K562 (cell line): ENCODE measurements around the gene MPC2. TPM values are rescaled to one million over a fixed set of nuclear protein-coding genes. Genes with fewer than 3 reads are reported as not detected.

Experiments used
- ATAC-seq: fragments of 200-7000 bp; cut with Tn5 transposase; 3 replicates; pipeline ENCODE4 v1.9.1; 2020; ENCODE audit warnings: moderate library complexity
- BruUV-seq: library from RNA; stranded (reverse); fragments of 400-500 nt; replicated peaks from 2 replicates; lab custom pipeline; 2021; lab: Mats Ljungman, UMichigan
- CTCF ChIA-PET: fragments of 300-600 bp; formaldehyde crosslinking; extraction: SDS; loops from one replicate; lab custom pipeline; 2021; ENCODE audit warnings: low intra/inter-chr PET ratio; lab: Yijun Ruan, JAX
- POLR2A ChIA-PET: fragments of 300-600, 350-650 bp; sonication (Branson Sonifier 250); formaldehyde crosslinking; extraction: SDS; loops from one replicate; lab custom pipeline; 2021; ENCODE audit warnings: antibody characterized with exemption, inconsistent platforms; lab: Yijun Ruan, JAX
- DNase-seq, 4 experiments: peaks; one replicate each; pipeline versions ENCODE4 v3.0.0 to v3.0.0-alpha.2; 2011 to 2018; ENCODE audit warnings: low spot score in 3 of 4, mixed read lengths in 3 of 4; ENCODE audit errors: extremely low read depth in 1 of 4
- FAIRE-seq: peaks from 2 replicates; lab custom pipeline; 2011; peaks lifted over from hg19 to GRCh38; lab: Jason Lieb, UNC
- H2AFZ ChIP-seq: 2 replicates; pipeline ENCODE4 v1.6.0; 2011; ENCODE audit warnings: low read depth, low read length, control low read depth, inconsistent platforms
- H3K27ac ChIP-seq: fragments of 200-600 bp; 3 replicates; pipeline ENCODE4 v1.8.0; 2011; ENCODE audit warnings: low read depth, mild to moderate bottlenecking, control low read depth, inconsistent platforms, low read length, moderate library complexity, mixed read lengths; ENCODE audit errors: extremely low read depth
- H3K27me3 ChIP-seq, 2 experiments: fragments of 300-600 bp in 1 of 2; 2 replicates in 1 of 2; 3 replicates in 1 of 2; pipeline versions ENCODE4 v1.6.0 to v1.8.0; 2011; ENCODE audit warnings: inconsistent platforms in 2 of 2, low read length in 2 of 2, mild to moderate bottlenecking in 1 of 2, mixed read lengths in 1 of 2, moderate library complexity in 1 of 2; ENCODE audit not compliant: control insufficient read depth in 2 of 2, insufficient read depth in 2 of 2
- H3K36me3 ChIP-seq: fragments of 300-600 bp; 3 replicates; pipeline ENCODE4 v1.8.0; 2011; ENCODE audit warnings: mild to moderate bottlenecking, low read length, inconsistent platforms; ENCODE audit not compliant: control insufficient read depth, insufficient read depth
- H3K4me1 ChIP-seq, 2 experiments: fragments of 200-600 bp in 1 of 2; replicated peaks in 1 of 2; 2 replicates in 1 of 2; 3 replicates in 1 of 2; pipeline versions ENCODE4 v1.5.1 to v1.8.0; 2011; ENCODE audit warnings: inconsistent platforms in 2 of 2, low read length in 2 of 2, mild to moderate bottlenecking in 1 of 2, mixed read lengths in 1 of 2, moderate library complexity in 1 of 2; ENCODE audit not compliant: control insufficient read depth in 2 of 2, insufficient read depth in 2 of 2
- H3K4me2 ChIP-seq: 2 replicates; pipeline ENCODE4 v1.6.1; 2011; ENCODE audit warnings: low read length, control low read depth, inconsistent platforms, mixed read lengths; ENCODE audit not compliant: insufficient read depth
- H3K4me3 ChIP-seq: fragments of 200-600 bp; sonication (generic), shearing (Covaris generic); 2 replicates; pipeline ENCODE4 v1.5.1; 2016; ENCODE audit warnings: control low read depth, inconsistent platforms
- H3K79me2 ChIP-seq: fragments of 200-600 bp; 3 replicates; pipeline ENCODE4 v1.8.0; 2011; ENCODE audit warnings: low read length, inconsistent platforms; ENCODE audit not compliant: control insufficient read depth, insufficient read depth
- H3K9ac ChIP-seq, 2 experiments: 2 replicates each; pipeline versions ENCODE4 v1.6.0 to v1.6.1; 2011; ENCODE audit warnings: low read depth in 2 of 2, low read length in 2 of 2, control low read depth in 1 of 2, inconsistent platforms in 1 of 2, mild to moderate bottlenecking in 1 of 2, mixed read lengths in 1 of 2; ENCODE audit not compliant: insufficient read depth in 1 of 2
- H3K9me1 ChIP-seq: one replicate; pipeline ENCODE4 v1.6.0; 2011; ENCODE audit warnings: inconsistent platforms, mild to moderate bottlenecking, low read length, moderate library complexity; ENCODE audit not compliant: control insufficient read depth, insufficient read depth
- H3K9me3 ChIP-seq: replicated peaks from 2 replicates; pipeline ENCODE4 v1.5.1; 2011; ENCODE audit warnings: low read depth, low read length, inconsistent platforms; ENCODE audit not compliant: control insufficient read depth, insufficient read depth
- H4K20me1 ChIP-seq: replicated peaks from 2 replicates; pipeline ENCODE4 v1.6.1; 2011; ENCODE audit warnings: low read length, inconsistent platforms, mixed read lengths; ENCODE audit not compliant: control insufficient read depth, insufficient read depth
- CEBPG ChIP-seq, 3 experiments: fragments of 200-800 bp in 1 of 3; sonication (Bioruptor generic) in 1 of 3; sonication (generic) in 1 of 3; formaldehyde crosslinking in 1 of 3; IDR thresholded peaks in 2 of 3; conservative IDR thresholded peaks in 1 of 3; 2 replicates each; pipeline versions ENCODE4 v1.6.1 to v1.8.0; 2016 to 2022; ENCODE audit warnings: missing compliant biosample characterization in 2 of 3, missing genetic modification characterization in 2 of 3, mild to moderate bottlenecking in 1 of 3, missing genetic modification reagents in 1 of 3
- GATAD2A ChIP-seq: fragments of 450-650 bp; IDR thresholded peaks from 2 replicates; pipeline ENCODE4 v1.6.1; 2017
- HMG20B ChIP-seq: fragments of 250-450 bp; sonication (Bioruptor Pico); IDR thresholded peaks from 2 replicates; pipeline ENCODE4 v1.5.0; 2021; ENCODE audit warnings: mild to moderate bottlenecking
- KAT7 ChIP-seq: sonication (generic); formaldehyde crosslinking; IDR thresholded peaks from 2 replicates; pipeline ENCODE4 v1.8.0; 2022; ENCODE audit warnings: missing genetic modification reagents, mild to moderate bottlenecking, borderline replicate concordance
- KLF13 ChIP-seq: fragments of 450-650 bp; IDR thresholded peaks from 2 replicates; pipeline ENCODE4 v1.6.1; 2016; ENCODE audit warnings: missing genetic modification characterization, low read depth, mild to moderate bottlenecking, missing compliant biosample characterization, moderate library complexity, borderline replicate concordance
- MAFK ChIP-seq: IDR thresholded peaks from 2 replicates; pipeline ENCODE4 v1.6.1; 2011; ENCODE audit warnings: low read length, improper control_type of control experiment
- MCM3 ChIP-seq: fragments of 450-650 bp; IDR thresholded peaks from 2 replicates; pipeline ENCODE4 v1.6.1; 2016
- MCM5 ChIP-seq: fragments of 450-650 bp; IDR thresholded peaks from 2 replicates; pipeline ENCODE4 v1.6.1; 2016; ENCODE audit warnings: low read depth
- NFE2L1 ChIP-seq: fragments of 450-650 bp; IDR thresholded peaks from 2 replicates; pipeline ENCODE4 v1.6.1; 2016; ENCODE audit warnings: missing genetic modification characterization, low read depth, mild to moderate bottlenecking, missing compliant biosample characterization, moderate library complexity, borderline replicate concordance
- ZNF436 ChIP-seq: fragments of 250-450, 450-650 bp; sonication (Bioruptor Pico); formaldehyde crosslinking; IDR thresholded peaks from 2 replicates; pipeline ENCODE4 v1.7.0; 2020; ENCODE audit warnings: mild to moderate bottlenecking
- ZNF764 ChIP-seq: fragments of 250-450 bp; sonication (Bioruptor Pico); IDR thresholded peaks from 2 replicates; pipeline ENCODE4 v1.4.0; 2020; ENCODE audit warnings: low read depth, mild to moderate bottlenecking, moderate library complexity
- WGBS: fragments of 100-300 bp; shearing (Covaris generic); methylation state at CpG from one replicate; pipeline ENCODE4 v1.1.6; 2016; ENCODE audit warnings: low coverage, mixed read lengths; ENCODE audit not compliant: insufficient coverage; ENCODE audit errors: missing lambda C conversion rate; 5-methylcytosine and 5-hydroxymethylcytosine counted together
- in situ Hi-C: fragments of 300-500 bp; cut with MboI; formaldehyde crosslinking; loops from 4 replicates; pipeline ENCODE4 v1.15.0; 2018; ENCODE audit warnings: inconsistent platforms, mixed read lengths
- intact Hi-C: fragments of 100-400 bp; cut with micrococcal nuclease; formaldehyde crosslinking; loops from 2 replicates; pipeline ENCODE4 v1.14.2; 2022
- polyA plus RNA-seq, 8 experiments: library from polyadenylated mRNA; depleted of rRNA in 4 of 8; stranded (reverse) in 5 of 8; unstranded in 3 of 8; fragments of >200 nt; fragmentation: Nextera tagmentation in 2 of 8; fragmentation: Illumina TruSeq in 1 of 8; extraction: Ambion mirVana in 2 of 8; extraction: Trizol in 1 of 8; gene quantifications; 2 replicates each; pipeline versions ENCODE4 v1.2.1 to v1.2.3, GENCODE V29; 2011 to 2014; ENCODE audit warnings: inconsistent platforms in 1 of 8, missing spikeins in 1 of 8
- total RNA-seq, 7 experiments: library from RNA; depleted of rRNA in 6 of 7; stranded (reverse); fragments of >200 nt in 6 of 7; fragmentation: Illumina TruSeq in 2 of 7; extraction: Trizol in 2 of 7; gene quantifications; 2 replicates each; pipeline versions ENCODE4 v1.2.1 to v1.2.3, GENCODE V29; 2011 to 2021; ENCODE audit warnings: low replicate concordance in 1 of 7
- TF ChIP-seq, protein P1 (sequence below): fragments of 450-650 bp; formaldehyde crosslinking; IDR thresholded peaks from 2 replicates; pipeline ENCODE4 v1.4.0; 2022; ENCODE audit warnings: missing genetic modification characterization
- TF ChIP-seq, protein P2 (sequence below): fragments of 250-450 bp; sonication (Bioruptor Pico); IDR thresholded peaks from 2 replicates; pipeline ENCODE4 v1.8.0; 2022; ENCODE audit warnings: moderate library complexity, mild to moderate bottlenecking, inconsistent platforms

Gene MPC2
- total and polyA plus RNA-seq, 9 of the 15 experiments (the other 6 are each of a cell fraction or from before 2014, with no cell fraction given) = 70.7 to 179 (median 144) TPM

- H3K4me2 ChIP-seq = no peak overlapping the region
- in situ Hi-C loops (no loop called here), intact Hi-C loops (no loop called here)
- H3K9ac ChIP-seq = no peak overlapping the region
- no peaks in the 10 kb centered on the region for H3K9me1 ChIP-seq
- BruUV-seq = no TSS peak
- ChIA-PET POLR2A (interaction anchor here (0.8 to 1.8 kb wide), 4 partner anchors 10 to 52 kb away, joined by 3 to 6 read pairs (median 4); partner anchors contain the start of gene ADCY10), CTCF (no interaction called here)
- no peak overlapping the region for H3K4me3 ChIP-seq
- no peak overlapping the region for H3K27ac ChIP-seq
- TF ChIP-seq, protein P1, sequence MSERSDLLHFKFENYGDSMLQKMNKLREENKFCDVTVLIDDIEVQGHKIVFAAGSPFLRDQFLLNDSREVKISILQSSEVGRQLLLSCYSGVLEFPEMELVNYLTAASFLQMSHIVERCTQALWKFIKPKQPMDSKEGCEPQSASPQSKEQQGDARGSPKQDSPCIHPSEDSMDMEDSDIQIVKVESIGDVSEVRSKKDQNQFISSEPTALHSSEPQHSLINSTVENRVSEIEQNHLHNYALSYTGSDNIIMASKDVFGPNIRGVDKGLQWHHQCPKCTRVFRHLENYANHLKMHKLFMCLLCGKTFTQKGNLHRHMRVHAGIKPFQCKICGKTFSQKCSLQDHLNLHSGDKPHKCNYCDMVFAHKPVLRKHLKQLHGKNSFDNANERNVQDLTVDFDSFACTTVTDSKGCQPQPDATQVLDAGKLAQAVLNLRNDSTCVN = no peak
- TF ChIP-seq HMG20B (CRISPR knock-in tag) (no peak), KLF13 (tag) (no peak), CEBPG (CRISPR knock-in tag; IDR thresholded peaks at IDR 0.05) (no peak), CEBPG (tag; conservative IDR thresholded peaks at IDR 0.05 in 1 of 2, IDR thresholded peaks at IDR 0.05 in 1 of 2) (no peak), KAT7 (no peak), MCM3 (no peak), GATAD2A (no peak), ZNF764 (CRISPR knock-in tag) (no peak), NFE2L1 (no peak), MCM5 (no peak), MAFK (no peak), ZNF436 (CRISPR knock-in tag) (no peak)
- TF ChIP-seq, protein P2, sequence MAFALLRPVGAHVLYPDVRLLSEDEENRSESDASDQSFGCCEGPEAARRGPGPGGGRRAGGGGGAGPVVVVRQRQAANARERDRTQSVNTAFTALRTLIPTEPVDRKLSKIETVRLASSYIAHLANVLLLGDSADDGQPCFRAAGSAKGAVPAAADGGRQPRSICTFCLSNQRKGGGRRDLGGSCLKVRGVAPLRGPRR (CRISPR knock-in tag) = no peak
- DNase-seq (no peak), ATAC-seq (0 out of 3 replicates have a peak, but pooled peaks have one; percentile 11), FAIRE-seq (no peak)
- no peaks in the 10 kb centered on the region for H3K4me1 ChIP-seq
- peaks cover 53% of the 10 kb centered on the region for H3K36me3 ChIP-seq
- H2AFZ ChIP-seq = no peak overlapping the region
- H3K27me3 ChIP-seq = no peaks in the 10 kb centered on the region
- no peaks in the 10 kb centered on the region for H3K9me3 ChIP-seq
- peaks cover 71% of the 10 kb centered on the region for H3K79me2 ChIP-seq
- no peaks in the 10 kb centered on the region for H4K20me1 ChIP-seq
- 94% methylated on average over 4 of the region's 4 CpGs for WGBS
Measured at GRCh38 chr1:167966050-167966449, 29.2 kb upstream of the MPC2 start.
